HT-29 (cell line): ENCODE results near the gene SPAG9. TPM values are rescaled to one million over a fixed set of nuclear protein-coding genes. Genes with fewer than 3 reads are reported as not detected.

ENCODE experiments used
- DNase-seq: peaks from one replicate; pipeline ENCODE4 v3.0.0-alpha.2; 2015; ENCODE audit warnings: low spot score
- total RNA-seq: library from RNA; depleted of rRNA; stranded (reverse); fragments of >200 nt; shearing (Covaris generic); gene quantifications from 2 replicates; pipeline ENCODE4 v1.2.3, GENCODE V29; 2014; rRNA removed

SPAG9 gene, protein sequence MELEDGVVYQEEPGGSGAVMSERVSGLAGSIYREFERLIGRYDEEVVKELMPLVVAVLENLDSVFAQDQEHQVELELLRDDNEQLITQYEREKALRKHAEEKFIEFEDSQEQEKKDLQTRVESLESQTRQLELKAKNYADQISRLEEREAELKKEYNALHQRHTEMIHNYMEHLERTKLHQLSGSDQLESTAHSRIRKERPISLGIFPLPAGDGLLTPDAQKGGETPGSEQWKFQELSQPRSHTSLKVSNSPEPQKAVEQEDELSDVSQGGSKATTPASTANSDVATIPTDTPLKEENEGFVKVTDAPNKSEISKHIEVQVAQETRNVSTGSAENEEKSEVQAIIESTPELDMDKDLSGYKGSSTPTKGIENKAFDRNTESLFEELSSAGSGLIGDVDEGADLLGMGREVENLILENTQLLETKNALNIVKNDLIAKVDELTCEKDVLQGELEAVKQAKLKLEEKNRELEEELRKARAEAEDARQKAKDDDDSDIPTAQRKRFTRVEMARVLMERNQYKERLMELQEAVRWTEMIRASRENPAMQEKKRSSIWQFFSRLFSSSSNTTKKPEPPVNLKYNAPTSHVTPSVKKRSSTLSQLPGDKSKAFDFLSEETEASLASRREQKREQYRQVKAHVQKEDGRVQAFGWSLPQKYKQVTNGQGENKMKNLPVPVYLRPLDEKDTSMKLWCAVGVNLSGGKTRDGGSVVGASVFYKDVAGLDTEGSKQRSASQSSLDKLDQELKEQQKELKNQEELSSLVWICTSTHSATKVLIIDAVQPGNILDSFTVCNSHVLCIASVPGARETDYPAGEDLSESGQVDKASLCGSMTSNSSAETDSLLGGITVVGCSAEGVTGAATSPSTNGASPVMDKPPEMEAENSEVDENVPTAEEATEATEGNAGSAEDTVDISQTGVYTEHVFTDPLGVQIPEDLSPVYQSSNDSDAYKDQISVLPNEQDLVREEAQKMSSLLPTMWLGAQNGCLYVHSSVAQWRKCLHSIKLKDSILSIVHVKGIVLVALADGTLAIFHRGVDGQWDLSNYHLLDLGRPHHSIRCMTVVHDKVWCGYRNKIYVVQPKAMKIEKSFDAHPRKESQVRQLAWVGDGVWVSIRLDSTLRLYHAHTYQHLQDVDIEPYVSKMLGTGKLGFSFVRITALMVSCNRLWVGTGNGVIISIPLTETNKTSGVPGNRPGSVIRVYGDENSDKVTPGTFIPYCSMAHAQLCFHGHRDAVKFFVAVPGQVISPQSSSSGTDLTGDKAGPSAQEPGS (N-terminal part only)
- total RNA-seq: 25.9 and 27.0 TPM in 2 replicates

DNA sequence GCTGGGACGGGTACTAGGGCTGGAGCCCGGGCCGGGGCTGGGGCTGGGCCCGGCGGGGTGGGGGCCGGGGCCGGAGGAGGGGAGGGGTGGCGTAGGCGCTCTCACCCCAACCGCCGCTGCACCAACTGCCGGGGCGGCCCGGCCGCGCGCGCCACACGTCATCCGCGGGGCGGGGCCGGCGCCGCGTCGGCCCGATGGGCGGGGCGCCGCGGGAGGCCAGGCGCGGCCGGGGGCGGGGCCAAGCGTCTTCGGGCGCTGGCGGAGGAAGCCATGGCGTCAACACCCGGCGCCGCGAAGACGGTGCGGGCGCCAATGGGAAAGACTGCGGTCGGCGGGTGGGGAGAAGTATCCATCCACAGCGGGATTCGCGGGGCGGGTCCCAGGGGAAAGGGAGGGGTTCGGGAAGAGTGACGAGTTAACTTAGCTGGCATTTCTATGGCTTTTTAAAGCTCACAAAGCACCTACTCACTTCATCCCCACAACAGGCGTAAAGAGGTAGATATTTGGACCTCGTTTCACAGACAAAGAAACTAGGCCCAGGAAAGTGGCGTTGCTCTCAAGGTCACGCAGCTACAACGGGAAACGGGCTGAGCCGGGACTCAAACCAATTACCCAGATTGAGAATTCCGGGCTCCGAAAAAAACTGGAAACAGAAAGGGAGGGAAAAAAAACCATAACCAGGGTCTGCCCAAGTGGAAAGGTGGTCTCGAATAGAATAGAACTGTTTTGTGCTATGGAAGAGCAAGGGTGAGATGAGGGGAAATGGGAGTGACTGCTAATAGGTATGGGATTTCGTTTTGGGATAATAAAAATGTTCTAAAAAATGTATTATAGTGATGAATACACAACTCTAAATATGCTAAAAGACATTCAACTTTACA is at the start of gene SPAG9:
TSS of gene SPAG9 (minus strand) at position 130 of the 881 bp plus-strand sequence. CDS start 212 bp downstream, outside the sequence.
- peak; percentile 94 for DNase-seq

GRCh38 chr17:51169340-51169739 is 48.7 kb upstream of the SPAG9 start:
- DNase-seq: no peak

DNA sequence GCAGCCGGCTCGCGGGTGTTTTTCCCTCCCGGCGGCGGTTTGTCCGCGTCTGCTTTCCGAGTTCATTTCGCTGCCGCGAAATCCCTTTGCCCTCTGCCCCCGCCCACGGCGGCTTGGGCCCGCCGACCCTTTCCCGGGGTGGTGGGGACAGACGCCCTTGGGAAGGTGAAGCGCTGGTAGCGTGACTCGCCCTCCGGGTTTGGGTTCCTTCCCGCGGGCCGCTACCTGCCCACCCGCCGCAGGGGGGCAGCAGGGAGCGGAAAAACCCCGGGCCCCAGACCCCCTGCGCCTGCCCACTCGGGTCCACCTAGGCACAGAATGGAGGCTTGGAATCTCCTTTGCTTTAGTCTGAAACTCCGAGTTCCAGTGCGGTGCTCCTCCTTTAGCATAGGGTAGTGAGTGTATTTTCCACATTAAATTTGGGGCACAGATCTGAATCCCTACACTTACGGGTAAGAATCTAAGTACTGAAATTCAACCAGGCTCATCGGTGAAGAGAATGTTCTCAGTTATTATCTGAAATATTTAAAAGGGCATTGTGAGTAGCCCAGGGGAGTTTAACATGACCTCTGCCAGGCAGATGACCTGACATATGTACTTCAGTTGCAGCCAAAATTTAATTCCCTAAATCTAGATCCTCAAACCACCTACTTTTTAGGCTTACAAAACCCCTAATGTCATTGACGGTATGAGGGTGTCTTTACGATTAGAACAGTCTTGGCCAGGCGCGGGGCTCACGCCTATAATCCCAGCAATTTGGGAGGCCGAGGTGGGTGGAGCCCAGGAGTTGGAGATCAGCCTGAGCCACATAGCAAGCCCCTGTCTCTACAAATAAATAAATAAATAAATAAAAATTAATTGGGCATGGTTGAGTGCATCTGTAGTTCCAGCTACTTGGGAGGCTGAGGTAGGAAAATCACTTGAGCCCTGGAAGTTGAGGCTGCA is 46.6 kb upstream of the SPAG9 start:
- DNase-seq: peak; percentile 60

GRCh38 chr17:51166198-51166986 is 45.7 kb upstream of the SPAG9 start, which contains the start of gene NME2:
Gene NME2, plus strand, starts transcription at chr17:51166411. Its CDS starts 420 bp downstream, at chr17:51166831.
- peak; percentile 92 for DNase-seq

GRCh38 chr17:51165680-51166197 is 45.1 kb upstream of the SPAG9 start:
- no peak for DNase-seq

DNA sequence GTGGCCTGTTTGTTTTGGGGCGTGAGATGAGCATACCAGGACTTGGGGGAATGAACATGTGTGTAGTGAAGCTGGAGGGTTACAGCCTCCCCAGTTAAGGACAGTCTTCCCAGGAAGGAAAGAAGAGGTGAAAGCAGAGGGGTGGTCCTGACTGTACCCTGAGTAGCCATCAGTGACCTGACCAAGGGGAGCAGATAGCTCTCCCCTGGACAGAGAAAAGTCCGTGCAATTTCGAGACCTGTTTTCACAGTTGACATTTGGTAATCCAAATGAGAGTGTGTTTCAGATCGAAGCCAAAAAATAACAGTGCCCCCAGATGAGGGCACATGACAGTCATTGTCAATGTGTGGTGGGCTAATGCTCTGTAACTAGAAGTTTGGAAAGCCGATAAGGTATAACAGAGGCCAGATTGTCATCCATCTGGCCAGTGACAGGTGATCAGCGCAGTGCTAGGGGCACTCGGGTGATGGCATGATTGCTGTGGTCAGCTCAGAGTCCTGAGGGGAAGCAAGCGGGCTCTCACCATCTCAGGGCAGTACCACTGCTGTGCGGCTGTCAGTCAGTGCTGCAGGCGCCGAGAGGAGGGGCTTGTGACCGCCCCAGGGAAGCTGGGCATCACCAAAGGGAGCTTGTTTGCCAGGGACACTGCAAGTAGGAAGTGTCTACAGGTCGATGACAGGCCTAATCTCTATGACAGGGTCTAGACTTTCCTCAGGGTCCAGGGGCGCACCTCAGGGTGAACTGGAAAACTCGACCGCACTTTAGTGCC is 44.4 kb upstream of the SPAG9 start:
- peak; percentile 16 for DNase-seq

DNA sequence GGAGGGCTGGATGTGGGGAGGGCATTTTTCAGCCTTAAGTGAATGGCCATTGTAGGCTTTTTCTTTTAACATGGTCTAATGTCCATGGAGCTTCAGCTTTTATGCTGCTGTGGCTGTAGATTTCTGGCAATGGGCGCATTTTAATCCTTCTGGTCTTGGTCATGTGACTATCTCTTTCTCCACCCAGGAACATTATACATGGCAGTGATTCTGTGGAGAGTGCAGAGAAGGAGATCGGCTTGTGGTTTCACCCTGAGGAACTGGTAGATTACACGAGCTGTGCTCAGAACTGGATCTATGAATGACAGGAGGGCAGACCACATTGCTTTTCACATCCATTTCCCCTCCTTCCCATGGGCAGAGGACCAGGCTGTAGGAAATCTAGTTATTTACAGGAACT is 40.9 kb upstream of the SPAG9 start:
- no peak for DNase-seq

DNA sequence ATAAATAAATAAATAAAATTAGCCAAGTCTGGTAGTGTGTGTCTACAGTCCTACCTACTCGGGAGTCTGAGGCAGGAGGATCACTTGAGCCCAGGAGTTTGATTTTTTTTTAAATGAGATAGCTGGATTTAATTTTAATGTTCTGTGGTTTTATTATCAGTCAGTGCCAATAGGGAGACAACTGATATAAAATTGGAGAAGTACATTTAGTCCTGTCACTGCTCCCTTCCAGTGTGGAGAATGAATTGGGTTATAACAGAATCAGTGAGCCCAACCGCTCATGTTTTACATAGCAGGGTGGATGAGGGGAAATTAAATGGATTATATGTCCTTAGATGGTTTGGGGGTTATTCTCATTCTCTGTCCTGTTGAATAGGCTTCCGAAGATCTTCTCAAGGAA is 38.9 kb upstream of the SPAG9 start:
- DNase-seq: no peak

DNA sequence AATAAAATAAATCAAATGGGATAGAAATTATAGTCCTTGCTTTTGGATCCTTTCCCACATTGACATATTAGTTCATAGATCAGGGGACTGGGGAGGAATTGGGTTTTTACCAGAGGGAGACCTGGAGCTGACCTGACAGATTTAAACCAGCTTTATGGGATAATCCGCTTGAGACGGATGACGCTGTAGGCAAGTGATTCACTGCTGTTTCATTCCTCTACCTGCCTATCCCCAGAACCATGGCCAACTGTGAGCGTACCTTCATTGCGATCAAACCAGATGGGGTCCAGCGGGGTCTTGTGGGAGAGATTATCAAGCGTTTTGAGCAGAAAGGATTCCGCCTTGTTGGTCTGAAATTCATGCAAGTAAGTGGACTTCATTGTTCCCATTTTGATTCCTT is 34.7 kb upstream of the SPAG9 start:
- no peak for DNase-seq

- DNase-seq: peak; percentile 26
Measured at GRCh38 chr17:51154176-51154575, 33.5 kb upstream of the SPAG9 start.

DNA sequence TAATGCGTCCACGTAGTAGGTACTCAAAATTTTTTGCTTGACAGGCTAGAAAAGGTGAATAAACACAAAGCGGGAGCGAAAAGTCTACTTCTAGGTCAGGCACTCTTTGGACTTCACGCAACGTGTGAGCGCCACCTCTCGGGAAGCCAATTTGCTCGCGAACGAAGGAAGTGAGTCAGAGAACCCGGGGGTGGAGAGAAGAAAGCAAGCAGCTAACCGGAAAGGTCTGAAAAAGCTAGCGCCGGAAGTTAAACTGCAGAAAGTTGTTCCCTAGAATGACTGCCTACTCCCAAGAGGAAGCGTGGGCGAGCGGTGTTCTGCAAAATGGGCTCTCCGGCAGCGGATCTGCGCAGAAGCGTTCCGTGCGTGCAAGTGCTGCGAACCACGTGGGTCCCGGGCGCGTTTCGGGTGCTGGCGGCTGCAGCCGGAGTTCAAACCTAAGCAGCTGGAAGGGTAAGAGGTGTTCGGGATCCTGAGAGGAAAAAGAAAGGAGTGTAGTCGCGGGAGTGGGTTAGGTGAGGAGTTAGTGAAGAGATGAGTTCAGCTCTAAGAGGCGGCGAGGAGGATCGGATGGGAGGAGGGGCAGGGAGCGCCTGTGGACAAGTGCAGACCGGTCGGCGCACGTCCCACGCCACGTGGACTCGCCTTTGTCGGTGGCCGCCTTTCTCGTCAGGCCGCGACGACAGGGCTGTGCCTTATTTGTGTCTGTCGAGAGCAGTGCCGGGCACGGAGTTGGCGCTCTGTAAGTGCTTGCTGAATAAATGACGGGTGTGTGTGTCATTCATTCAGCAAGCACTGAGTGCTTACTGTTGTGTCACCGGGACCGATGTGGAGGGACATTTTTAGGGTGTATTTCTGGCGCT is 32.8 kb upstream of the SPAG9 start, which contains the start of gene NME1:
TSS of gene NME1 (plus strand) at position 350 of the 863 bp plus-strand sequence. CDS start 2,096 bp downstream, outside the sequence.
- peak; percentile 98 for DNase-seq

GRCh38 chr17:51152766-51153209 is 32.1 kb upstream of the SPAG9 start:
- no peak for DNase-seq

- DNase-seq: no peak
Measured at GRCh38 chr17:51150932-51151331, 30.3 kb upstream of the SPAG9 start.

DNA sequence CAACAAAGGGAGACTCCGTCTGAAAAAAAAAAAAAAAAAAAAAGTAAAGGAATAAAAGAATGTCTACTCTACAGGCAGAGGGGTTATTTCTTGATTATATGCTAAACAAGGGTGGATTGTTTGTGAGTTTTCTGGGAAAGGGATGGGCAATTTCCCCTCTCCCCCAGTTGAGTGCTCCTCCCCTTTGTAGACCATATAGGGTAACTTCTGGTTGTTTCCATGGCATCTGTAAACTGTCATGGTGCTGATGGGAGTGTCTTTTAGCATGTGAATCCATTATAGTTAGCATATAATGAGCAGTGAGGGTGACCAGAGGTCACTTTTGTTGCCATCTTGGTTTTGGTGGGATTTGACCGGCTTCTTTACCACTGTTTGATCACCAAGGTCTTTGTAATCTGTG is 28.5 kb upstream of the SPAG9 start:
- no peak for DNase-seq

DNA sequence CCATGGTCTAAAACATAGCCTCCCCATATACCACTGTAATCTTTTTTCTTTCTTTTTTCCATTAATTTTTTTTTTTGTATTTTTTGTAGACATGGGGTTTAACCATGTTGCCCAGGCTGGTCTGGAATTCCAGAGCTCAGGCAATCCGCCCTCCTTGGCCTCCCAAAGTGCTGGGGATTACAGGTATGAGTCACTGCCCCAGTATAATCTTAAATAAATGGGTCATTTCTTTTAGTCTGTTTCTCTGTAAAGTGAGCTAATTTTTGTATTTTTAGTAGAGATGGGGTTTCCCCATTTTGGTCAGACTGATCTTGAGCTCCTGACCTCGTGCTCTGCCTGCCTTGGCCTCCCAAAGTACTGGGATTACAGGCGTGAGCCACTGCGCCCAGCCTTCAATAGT is 27.0 kb upstream of the SPAG9 start:
- no peak for DNase-seq
